Suprapubic skin (tissue), 3 donors: ENCODE results near the gene LRRFIP1.

Experiments
- CTCF ChIP-seq, 2 donors: fragments of 200-600 bp in 1 of 2; fragments of 450-650 bp in 1 of 2; sonication (generic) in 1 of 2; IDR thresholded peaks; one replicate each; pipeline ENCODE4 v1.5.1; 2016 to 2019; ENCODE audit warnings: antibody characterized with exemption in 2 of 2, mild to moderate bottlenecking in 1 of 2, moderate library complexity in 1 of 2
- POLR2A ChIP-seq, 2 donors: fragments of 450-650 bp; IDR thresholded peaks; one replicate each; pipeline ENCODE4 v1.6.1; 2017; ENCODE audit warnings: antibody characterized with exemption in 2 of 2, mild to moderate bottlenecking in 2 of 2, moderate library complexity in 2 of 2

GRCh38 chr2:237801466-237801865 is 174.1 kb downstream of the LRRFIP1 start:
- TF ChIP-seq CTCF (IDR thresholded peaks at IDR 0.05), result no peak
- no peak for TF ChIP-seq POLR2A (IDR thresholded peaks at IDR 0.05)
